ENCODE results near the gene BCAR3. TPM values are rescaled to one million over a fixed set of nuclear protein-coding genes. Genes with fewer than 3 reads are reported as not detected.
A peak's percentile ranks its signal among the peaks of the same experiment; 100 is the strongest.

Gene BCAR3
- total RNA-seq, 1 donor from 2014 or later = 9.2 TPM

GRCh38 chr1:93598861-93599439 is 82.7 kb downstream of the BCAR3 start:
- Mint-ChIP-seq H3K36me3 (no peaks in the 10 kb centered on the region), H3K27me3 (ENCODE audit: low read depth) (no peaks in the 10 kb centered on the region), H3K9me3 (no peaks in the 10 kb centered on the region), H3K27ac (no peak overlapping the region), H3K4me3 (no peak overlapping the region), H3K4me1 (peaks cover 58% of the 10 kb centered on the region)
- no peak for TF ChIP-seq CTCF (IDR thresholded peaks at IDR 0.05; ENCODE audit: unreplicated experiment)
- DNase-seq (ENCODE audit: low spot score in 2 of 2, unreplicated experiment in 2 of 2) = no peak

GRCh38 chr1:93598396-93598795 is 83.2 kb downstream of the BCAR3 start:
- Mint-ChIP-seq H3K4me3 (no peak overlapping the region), H3K27me3 (ENCODE audit: low read depth) (no peaks in the 10 kb centered on the region), H3K9me3 (no peaks in the 10 kb centered on the region), H3K36me3 (no peaks in the 10 kb centered on the region), H3K4me1 (peaks cover 58% of the 10 kb centered on the region), H3K27ac (no peak overlapping the region)
- no peak for TF ChIP-seq CTCF (IDR thresholded peaks at IDR 0.05; ENCODE audit: unreplicated experiment)
- DNase-seq (ENCODE audit: low spot score in 2 of 2, unreplicated experiment in 2 of 2) = no peak

GRCh38 chr1:93597709-93598108 is 83.9 kb downstream of the BCAR3 start:
- Mint-ChIP-seq H3K36me3 (no peaks in the 10 kb centered on the region), H3K27me3 (ENCODE audit: low read depth) (no peaks in the 10 kb centered on the region), H3K9me3 (no peaks in the 10 kb centered on the region), H3K27ac (peak overlapping the region; percentile 60), H3K4me1 (peaks cover 62% of the 10 kb centered on the region), H3K4me3 (no peak overlapping the region)
- no peak for DNase-seq (ENCODE audit: low spot score in 2 of 2, unreplicated experiment in 2 of 2)
- TF ChIP-seq CTCF (IDR thresholded peaks at IDR 0.05; ENCODE audit: unreplicated experiment) = no peak

GRCh38 chr1:93596329-93597089 is 85.1 kb downstream of the BCAR3 start:
- no peaks in the 10 kb centered on the region for H3K36me3 Mint-ChIP-seq
- no peak overlapping the region for H3K4me3 Mint-ChIP-seq
- H3K9me3 Mint-ChIP-seq = no peaks in the 10 kb centered on the region
- no peak overlapping the region for H3K27ac Mint-ChIP-seq
- no peaks in the 10 kb centered on the region for H3K27me3 Mint-ChIP-seq (ENCODE audit: low read depth)
- no peak for TF ChIP-seq CTCF (IDR thresholded peaks at IDR 0.05; ENCODE audit: unreplicated experiment)
- H3K4me1 Mint-ChIP-seq = peaks cover 74% of the 10 kb centered on the region
- no peak for DNase-seq (ENCODE audit: low spot score in 2 of 2, unreplicated experiment in 2 of 2)

- Mint-ChIP-seq H3K9me3 (no peaks in the 10 kb centered on the region), H3K27me3 (ENCODE audit: low read depth) (no peaks in the 10 kb centered on the region), H3K4me3 (no peak overlapping the region), H3K36me3 (no peaks in the 10 kb centered on the region), H3K4me1 (peaks cover 77% of the 10 kb centered on the region), H3K27ac (no peak overlapping the region)
- no peak for TF ChIP-seq CTCF (IDR thresholded peaks at IDR 0.05; ENCODE audit: unreplicated experiment)
- DNase-seq (ENCODE audit: low spot score in 2 of 2, unreplicated experiment in 2 of 2) = no peak
Observed at GRCh38 chr1:93595743-93596142, 85.9 kb downstream of the BCAR3 start.
